ENCODE results near the gene CCT6B.
"Not testable (repeated sequence)": the region's sequence is repeated elsewhere in the genome, so short reads cannot be mapped to it uniquely, and the experiment has no call there.

CCT6B gene, protein sequence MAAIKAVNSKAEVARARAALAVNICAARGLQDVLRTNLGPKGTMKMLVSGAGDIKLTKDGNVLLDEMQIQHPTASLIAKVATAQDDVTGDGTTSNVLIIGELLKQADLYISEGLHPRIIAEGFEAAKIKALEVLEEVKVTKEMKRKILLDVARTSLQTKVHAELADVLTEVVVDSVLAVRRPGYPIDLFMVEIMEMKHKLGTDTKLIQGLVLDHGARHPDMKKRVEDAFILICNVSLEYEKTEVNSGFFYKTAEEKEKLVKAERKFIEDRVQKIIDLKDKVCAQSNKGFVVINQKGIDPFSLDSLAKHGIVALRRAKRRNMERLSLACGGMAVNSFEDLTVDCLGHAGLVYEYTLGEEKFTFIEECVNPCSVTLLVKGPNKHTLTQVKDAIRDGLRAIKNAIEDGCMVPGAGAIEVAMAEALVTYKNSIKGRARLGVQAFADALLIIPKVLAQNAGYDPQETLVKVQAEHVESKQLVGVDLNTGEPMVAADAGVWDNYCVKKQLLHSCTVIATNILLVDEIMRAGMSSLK

DNA sequence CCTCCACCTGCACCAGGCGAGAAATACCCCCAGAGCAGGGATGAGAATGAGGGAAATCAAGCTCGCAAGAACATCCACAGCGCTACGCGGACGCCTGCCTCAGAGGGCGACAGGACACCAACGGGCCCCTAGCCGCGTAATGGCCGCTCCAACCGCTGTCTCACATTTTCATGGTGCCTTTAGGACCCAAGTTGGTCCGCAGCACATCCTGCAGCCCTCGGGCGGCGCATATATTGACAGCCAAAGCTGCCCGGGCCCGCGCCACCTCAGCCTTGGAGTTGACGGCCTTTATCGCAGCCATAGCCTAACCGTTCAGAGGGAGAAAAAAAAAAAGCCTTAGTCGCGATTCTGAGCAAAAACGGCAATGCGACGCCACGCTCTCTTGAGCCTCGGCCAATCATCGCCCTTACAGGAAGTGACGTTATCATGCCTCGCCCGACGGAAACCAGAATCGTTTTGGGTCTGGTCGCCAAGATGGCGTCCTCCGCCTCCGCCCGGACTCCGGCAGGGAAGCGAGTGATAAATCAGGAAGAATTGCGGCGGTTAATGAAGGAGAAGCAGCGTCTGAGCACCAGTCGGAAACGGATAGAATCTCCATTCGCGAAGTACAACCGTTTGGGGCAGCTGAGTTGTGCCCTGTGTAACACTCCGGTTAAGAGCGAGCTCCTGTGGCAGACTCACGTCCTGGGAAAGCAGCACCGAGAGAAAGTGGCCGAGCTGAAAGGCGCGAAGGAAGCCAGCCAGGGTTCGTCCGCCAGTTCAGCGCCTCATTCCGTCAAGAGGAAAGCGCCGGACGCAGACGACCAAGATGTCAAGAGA, at the start of gene CCT6B, which contains the start of gene ZNF830:
Gene CCT6B (minus strand): TSS at position 368 of the 819 bp plus-strand sequence. CDS start 67 bp downstream, at position 301.
Gene ZNF830 (plus strand): TSS at position 448 of the 819 bp plus-strand sequence. CDS start 27 bp downstream, at position 475.
- peak; percentile 91 for DNase-seq

DNA sequence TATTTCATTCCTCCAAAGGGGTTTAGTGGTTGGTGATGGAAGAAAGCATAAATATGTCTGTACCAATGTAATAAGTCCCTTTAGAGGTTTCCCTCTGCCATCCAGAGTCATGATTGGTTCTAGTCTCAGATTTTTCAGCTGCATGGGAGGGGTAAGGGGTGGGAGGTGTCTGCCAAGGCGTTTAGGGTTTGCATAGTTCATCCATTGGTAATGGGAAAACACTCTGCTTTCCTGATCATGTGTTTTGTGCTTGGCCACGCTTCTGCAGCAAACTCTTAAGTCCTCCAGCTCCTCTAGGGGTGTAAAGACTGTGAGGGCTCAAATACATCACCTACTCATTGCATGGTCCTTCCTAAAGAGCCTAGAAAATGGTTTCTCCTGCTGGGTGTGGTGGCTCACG, 48.8 kb upstream of the CCT6B start:
- no peak for DNase-seq

DNA sequence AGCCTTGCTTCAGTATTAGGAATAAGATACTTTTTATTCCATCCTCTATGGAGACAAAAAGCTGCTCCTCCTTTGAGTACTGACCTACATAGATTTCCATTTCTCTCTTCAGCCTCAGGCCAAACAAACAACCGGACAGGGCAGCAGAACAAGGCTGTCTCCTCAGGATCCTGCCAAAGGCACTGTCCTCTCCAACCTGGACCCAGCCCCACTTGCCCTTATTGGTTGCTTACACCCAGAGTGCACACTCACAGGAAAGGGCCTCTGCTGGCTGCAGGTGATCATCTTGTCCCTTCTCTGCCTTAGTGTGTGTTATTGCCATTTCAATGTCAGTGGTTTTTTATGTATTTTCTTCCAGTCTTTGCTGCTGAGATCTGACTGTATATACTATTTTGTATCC, 45.7 kb upstream of the CCT6B start:
- DNase-seq: no peak

GRCh38 chr17:35006345-35006744, 45.1 kb upstream of the CCT6B start:
- no peak for DNase-seq

DNA sequence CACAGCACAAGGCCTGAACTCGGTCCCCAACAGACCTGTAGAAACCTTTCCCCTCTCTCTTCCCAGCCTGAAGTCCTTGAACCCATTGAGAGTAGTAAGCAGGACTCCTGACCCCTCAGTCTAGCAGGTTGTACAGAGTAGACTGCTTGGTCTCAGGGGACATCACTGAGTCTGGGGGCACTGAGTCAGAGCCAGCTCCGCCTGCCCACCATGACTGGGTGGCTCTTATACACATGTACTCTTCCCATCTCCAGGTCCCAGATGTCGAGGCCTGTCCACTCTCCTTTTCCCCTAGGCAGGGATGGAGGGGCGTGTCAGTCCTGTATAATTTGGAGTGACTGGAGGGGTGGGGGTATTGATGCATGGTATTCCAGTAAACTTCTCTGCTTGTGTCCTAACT, 42.5 kb upstream of the CCT6B start:
- DNase-seq: no peak

DNA sequence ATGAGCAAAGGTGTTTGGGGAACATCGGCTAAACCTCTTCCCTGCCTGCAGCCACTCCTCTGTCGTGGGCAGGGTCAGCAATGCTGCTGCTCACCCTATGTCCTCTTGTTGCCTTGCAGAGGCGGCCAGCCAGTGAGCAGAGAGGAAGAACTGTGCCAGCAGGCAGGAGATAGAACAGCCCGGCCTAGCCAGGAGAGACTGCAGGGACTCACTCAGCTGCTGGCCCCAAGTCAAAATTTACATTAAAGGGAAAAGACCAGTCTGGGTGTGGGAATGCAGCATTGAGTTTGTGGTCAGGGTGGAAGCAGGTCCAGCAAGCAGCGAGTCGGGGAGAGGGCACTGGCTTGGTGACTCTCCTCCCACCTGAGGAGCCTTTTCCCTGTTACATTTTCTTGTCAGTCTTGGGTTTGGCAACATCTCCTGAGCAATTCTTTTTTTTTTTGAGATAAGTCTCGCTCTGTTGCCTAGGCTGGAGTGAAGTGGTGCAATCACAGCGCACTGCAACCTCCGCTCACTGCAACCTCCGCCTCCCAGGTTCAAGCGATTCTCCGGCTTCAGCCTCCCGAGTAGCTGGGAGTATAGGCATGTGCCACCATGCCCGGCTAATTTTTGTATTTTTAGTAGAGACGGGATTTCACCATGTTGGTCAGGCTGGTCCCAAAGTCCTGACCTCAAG, 41.8 kb upstream of the CCT6B start:
- no peak for DNase-seq

DNA sequence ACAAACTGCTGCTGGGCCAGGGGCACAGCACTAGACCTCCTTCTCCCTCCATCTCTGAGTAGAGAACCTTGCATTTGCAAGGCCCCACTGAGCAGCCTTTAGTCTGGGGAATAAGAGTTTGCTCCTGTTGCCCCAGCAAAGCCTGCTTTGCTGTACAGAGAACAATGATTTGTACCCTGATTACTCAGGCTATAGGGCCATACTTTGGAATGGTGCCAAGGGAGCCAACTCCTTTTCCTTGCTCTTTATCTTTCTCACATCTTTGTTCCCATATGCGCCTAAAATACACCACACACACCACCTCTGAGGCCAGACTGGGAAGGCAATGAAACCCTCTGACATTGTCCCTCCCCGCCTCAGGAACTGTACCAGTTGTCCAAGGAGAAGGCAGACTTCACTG, 40.3 kb upstream of the CCT6B start:
- no peak for DNase-seq

GRCh38 chr17:35000965-35001364, 39.7 kb upstream of the CCT6B start:
- not testable (repeated sequence) for DNase-seq

GRCh38 chr17:34999456-34999855, 38.2 kb upstream of the CCT6B start:
- no peak for DNase-seq

DNA sequence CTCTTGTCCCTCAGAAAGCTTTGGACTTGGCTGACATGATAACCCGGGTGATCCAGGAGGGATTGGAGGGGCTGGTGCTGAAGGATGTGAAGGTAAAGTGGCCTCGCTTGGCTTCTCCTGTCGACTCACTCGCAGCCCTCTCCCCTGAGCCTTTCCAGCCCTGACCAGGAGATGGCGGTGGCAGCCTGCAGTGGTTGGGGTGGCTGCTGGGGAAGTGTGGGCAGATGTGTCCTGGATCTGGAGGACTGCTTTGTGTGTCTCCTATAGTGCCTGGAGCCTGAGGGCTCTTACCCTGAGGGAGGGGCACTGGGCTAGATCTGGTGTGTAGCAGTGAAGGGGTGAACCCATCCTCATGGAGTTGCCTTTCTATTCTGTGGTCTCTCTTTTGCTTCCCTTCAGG, 36.9 kb upstream of the CCT6B start:
- peak; percentile 83 for DNase-seq

GRCh38 chr17:34997355-34997862, 36.1 kb upstream of the CCT6B start:
- no peak for DNase-seq

DNA sequence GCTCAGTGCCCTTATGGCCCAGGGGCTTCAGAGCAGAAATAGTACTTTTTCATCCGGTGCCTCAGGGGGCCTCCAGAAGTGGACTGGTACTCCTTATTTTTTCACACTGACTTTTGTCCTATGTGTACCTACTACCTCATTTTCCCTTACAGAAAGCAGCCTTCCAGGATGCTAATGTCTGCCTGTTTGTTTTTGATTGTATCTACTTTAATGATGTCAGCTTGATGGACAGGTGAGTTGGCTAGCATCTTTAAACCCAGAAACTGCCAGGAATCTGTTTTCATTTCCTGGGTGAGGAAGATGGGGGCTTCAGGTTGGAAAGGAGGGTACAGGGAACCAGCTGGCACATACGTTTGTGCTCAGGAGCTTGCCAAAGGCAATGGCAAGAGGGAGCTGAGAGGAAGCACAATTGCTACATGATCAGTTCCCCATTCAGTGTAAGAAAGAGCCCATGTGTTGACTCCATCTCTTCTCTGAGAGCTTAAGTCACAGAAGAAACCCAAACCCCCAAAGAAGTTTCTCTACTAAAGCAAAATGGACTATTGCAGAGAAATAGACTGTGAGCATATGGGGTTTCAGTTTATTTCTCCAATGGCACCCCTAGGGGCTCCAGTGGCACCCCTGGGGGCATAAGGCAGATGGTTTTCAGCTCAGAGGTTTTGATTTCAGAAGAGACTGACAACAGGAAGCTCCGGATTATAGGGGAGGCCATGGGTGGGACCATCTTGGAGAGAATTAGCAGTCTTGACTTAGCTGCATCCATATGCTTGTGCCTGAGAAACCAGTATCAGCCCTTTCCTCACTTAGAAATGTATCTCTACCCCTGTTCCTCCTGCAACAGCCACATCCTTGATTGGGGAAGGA, 35.4 kb upstream of the CCT6B start:
- no peak for DNase-seq

GRCh38 chr17:34993031-34993430, 31.8 kb upstream of the CCT6B start:
- no peak for DNase-seq

DNA sequence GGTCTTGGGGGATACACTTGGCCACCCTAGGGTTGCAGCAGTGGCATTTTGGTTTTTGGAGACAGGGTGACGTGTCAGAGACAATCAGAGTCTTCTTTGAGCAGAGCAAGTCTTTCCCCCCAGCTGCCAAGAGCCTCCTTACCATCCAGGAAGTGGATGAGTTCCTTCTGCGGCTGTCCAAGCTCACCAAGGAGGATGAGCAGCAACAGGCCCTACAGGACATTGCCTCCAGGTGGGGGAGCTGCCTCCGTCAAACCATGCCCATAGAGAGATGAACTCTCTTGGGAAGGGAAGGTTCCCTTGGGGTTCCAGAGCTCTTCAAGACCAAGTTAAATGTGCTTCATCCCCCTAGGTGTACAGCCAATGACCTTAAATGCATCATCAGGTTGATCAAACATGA, 30.3 kb upstream of the CCT6B start:
- no peak for DNase-seq

GRCh38 chr17:34990921-34991365, 29.7 kb upstream of the CCT6B start:
- no peak for DNase-seq

DNA sequence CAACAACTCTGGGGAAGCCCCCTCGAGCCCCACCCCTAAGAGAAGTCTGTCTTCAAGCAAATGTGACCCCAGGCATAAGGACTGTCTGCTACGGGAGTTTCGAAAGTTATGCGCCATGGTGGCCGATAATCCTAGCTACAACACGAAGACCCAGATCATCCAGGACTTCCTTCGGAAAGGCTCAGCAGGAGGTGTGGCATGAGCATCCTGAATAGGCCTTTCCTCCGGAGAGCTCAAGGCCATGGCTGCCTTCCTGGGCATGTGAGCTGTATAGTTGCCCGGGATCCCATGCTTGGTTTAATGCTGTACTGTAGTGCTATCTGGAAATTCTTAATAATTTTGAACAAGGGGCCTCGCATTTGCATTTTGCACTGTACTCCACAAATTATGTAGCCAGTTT, 28.2 kb upstream of the CCT6B start:
- no peak for DNase-seq

DNA sequence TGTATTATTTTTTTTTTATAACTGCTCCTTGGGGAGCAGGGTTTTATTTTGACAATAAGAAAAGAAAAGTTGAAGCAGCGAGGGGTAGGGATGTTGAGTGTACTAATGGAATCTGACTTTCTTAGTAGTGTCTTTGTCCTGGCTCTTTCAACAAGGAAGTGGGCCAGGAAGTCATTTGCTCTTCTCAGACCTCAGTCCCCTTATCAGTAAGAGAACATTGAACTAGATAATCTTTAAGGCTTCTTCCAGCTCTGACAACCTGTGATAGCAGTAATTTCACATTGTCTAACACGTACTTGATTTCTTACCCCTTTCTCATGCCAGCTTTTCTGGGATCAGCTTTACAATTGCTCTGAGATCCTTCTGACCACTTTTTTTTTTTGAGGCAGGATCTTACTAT, 27.4 kb upstream of the CCT6B start:
- DNase-seq: no peak

- no peak for DNase-seq
These were observed 26.0 kb upstream of the CCT6B start for GRCh38 chr17:34987232-34987631.

DNA sequence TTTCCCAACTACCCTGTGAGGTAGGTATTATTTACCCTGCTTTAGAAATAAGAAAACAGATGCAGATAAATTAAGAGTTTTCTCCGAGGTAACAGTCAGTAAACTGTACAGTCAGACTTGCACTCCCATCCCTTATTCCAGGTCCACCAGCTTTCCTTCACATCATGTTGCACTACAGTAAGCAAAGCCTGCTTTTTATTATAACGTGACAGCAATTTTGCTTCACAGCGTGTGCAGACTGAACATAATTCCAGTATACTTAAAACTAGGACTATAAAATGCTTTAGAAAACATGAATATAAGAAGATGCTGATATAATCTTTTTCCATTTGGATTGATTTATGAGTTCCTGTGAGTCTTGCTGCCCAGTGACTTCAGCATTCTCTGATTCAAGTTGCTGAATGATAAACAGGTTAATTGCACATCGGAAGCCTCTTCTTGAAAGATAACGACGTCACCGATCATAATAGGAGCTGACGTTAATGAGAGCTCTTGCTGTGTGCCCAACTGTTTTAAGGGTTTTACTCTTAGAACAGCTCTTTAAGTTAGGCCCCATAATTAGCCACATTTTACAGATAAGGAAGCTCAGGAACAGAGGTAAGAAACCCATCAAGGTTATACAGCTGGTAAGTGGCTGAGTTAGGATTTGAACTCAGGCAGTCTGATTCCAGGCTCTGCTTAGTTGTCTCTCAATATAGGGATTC, 20.4 kb upstream of the CCT6B start:
- DNase-seq: no peak

DNA sequence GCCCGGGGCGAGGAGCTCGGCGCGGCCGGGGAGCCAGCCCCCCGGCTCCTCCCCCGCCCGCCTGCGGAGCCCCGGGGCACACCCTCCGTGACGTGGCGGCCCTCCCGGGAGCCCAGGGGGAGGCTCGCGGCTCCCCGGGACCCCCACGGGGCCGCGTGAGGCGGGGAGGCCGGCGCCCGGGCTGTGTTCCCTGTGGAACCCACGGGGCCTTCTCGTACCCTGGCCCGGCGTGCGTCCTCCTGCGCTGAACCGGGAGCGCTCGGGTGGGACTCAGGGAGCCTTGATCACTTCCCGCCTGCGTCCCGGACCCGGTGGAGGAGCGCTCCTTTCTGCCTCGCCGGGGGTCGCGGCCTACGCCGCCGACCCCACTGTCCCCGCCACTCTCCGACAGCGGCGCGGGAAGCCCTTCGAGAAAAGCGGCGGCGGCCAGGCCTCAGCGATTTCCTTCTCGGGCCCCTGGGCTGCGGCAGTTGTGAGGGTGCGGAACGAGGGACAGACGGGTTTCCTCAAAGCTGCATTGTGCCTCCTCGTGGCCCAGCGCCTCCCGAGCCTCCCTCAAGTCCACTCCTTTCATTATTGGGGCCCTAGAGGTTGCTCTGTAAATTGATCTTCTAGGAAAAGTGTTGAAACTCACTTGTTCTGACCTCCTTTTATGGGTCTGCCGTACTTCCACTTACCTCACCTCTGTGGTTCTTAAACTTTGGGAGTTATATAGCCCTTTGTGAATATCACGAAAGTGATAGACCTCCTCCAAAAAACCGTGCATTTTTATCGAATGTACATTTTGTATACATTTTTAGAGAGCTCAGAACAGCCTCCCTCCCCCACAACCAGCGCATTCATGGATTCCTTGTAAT, 19.6 kb upstream of the CCT6B start:
- DNase-seq: peak; percentile 83

All from stimulated activated CD4-positive, alpha-beta T cell treated with anti-CD3 and anti-CD28 coated beads, Interleukin-15, amount 100 ng/mL, for 24 hours (primary cell).